ENCODE measurements around the gene LRRC8D.

Gene LRRC8D

GRCh38 chr1:89928506-89928905 lies 107.7 kb downstream of the LRRC8D start:
- no peak for FAIRE-seq
- DNase-seq (ENCODE audit: insufficient read length), result no peak
- TF ChIP-seq POLR2A (IDR thresholded peaks at IDR 0.05; ENCODE audit: low read depth, low read length) (no peak), POLR2AphosphoS5 (IDR thresholded peaks at IDR 0.05; ENCODE audit: low read depth, low read length) (no peak), TAF1 (IDR thresholded peaks at IDR 0.05; ENCODE audit: borderline replicate concordance, low read depth, low read length) (no peak)

- DNase-seq (ENCODE audit: insufficient read length) (no peak), FAIRE-seq (no peak)
- TF ChIP-seq TAF1 (IDR thresholded peaks at IDR 0.05; ENCODE audit: borderline replicate concordance, low read depth, low read length) (no peak), POLR2A (IDR thresholded peaks at IDR 0.05; ENCODE audit: low read depth, low read length) (no peak), POLR2AphosphoS5 (IDR thresholded peaks at IDR 0.05; ENCODE audit: low read depth, low read length) (no peak)
Measured at GRCh38 chr1:89929467-89930063, 108.7 kb downstream of the LRRC8D start.

GRCh38 chr1:89930579-89930978 lies 109.7 kb downstream of the LRRC8D start:
- TF ChIP-seq TAF1 (IDR thresholded peaks at IDR 0.05; ENCODE audit: borderline replicate concordance, low read depth, low read length) (no peak), POLR2AphosphoS5 (IDR thresholded peaks at IDR 0.05; ENCODE audit: low read depth, low read length) (no peak), POLR2A (IDR thresholded peaks at IDR 0.05; ENCODE audit: low read depth, low read length) (no peak)
- FAIRE-seq, result no peak

GRCh38 chr1:89931964-89932363 lies 111.1 kb downstream of the LRRC8D start:
- no peak for TF ChIP-seq TAF1 (IDR thresholded peaks at IDR 0.05; ENCODE audit: borderline replicate concordance, low read depth, low read length)
- no peak for TF ChIP-seq POLR2A (IDR thresholded peaks at IDR 0.05; ENCODE audit: low read depth, low read length)
- no peak for TF ChIP-seq POLR2AphosphoS5 (IDR thresholded peaks at IDR 0.05; ENCODE audit: low read depth, low read length)
- FAIRE-seq (no peak), DNase-seq (ENCODE audit: insufficient read length) (no peak)

More at GRCh38 chr1:89930579-89930978, 109.7 kb downstream of the LRRC8D start:
- DNase-seq (ENCODE audit: insufficient read length), result no peak

- DNase-seq (ENCODE audit: insufficient read length), result no peak
- TF ChIP-seq POLR2AphosphoS5 (IDR thresholded peaks at IDR 0.05; ENCODE audit: low read depth, low read length) (no peak), POLR2A (IDR thresholded peaks at IDR 0.05; ENCODE audit: low read depth, low read length) (no peak), TAF1 (IDR thresholded peaks at IDR 0.05; ENCODE audit: borderline replicate concordance, low read depth, low read length) (no peak)
- no peak for FAIRE-seq
Measured at GRCh38 chr1:89932598-89933364, 111.9 kb downstream of the LRRC8D start.

GRCh38 chr1:89934461-89934860 lies 113.6 kb downstream of the LRRC8D start:
- no peak for FAIRE-seq
- TF ChIP-seq POLR2A (IDR thresholded peaks at IDR 0.05; ENCODE audit: low read depth, low read length), result no peak
- TF ChIP-seq POLR2AphosphoS5 (IDR thresholded peaks at IDR 0.05; ENCODE audit: low read depth, low read length), result no peak
- no peak for TF ChIP-seq TAF1 (IDR thresholded peaks at IDR 0.05; ENCODE audit: borderline replicate concordance, low read depth, low read length)
- no peak for DNase-seq (ENCODE audit: insufficient read length)

GRCh38 chr1:89935235-89935634 lies 114.4 kb downstream of the LRRC8D start:
- DNase-seq (ENCODE audit: insufficient read length) (no peak), FAIRE-seq (no peak)
- no peak for TF ChIP-seq TAF1 (IDR thresholded peaks at IDR 0.05; ENCODE audit: borderline replicate concordance, low read depth, low read length)
- TF ChIP-seq POLR2AphosphoS5 (IDR thresholded peaks at IDR 0.05; ENCODE audit: low read depth, low read length), result no peak
- no peak for TF ChIP-seq POLR2A (IDR thresholded peaks at IDR 0.05; ENCODE audit: low read depth, low read length)

- no peak for DNase-seq (ENCODE audit: insufficient read length)
- TF ChIP-seq TAF1 (IDR thresholded peaks at IDR 0.05; ENCODE audit: borderline replicate concordance, low read depth, low read length) (no peak), POLR2AphosphoS5 (IDR thresholded peaks at IDR 0.05; ENCODE audit: low read depth, low read length) (no peak), POLR2A (IDR thresholded peaks at IDR 0.05; ENCODE audit: low read depth, low read length) (no peak)
- no peak for FAIRE-seq
Measured at GRCh38 chr1:89936694-89937093, 115.9 kb downstream of the LRRC8D start.

GRCh38 chr1:89938171-89939055 lies 117.6 kb downstream of the LRRC8D start:
- no peak for DNase-seq (ENCODE audit: insufficient read length)
- FAIRE-seq, result no peak
- no peak for TF ChIP-seq TAF1 (IDR thresholded peaks at IDR 0.05; ENCODE audit: borderline replicate concordance, low read depth, low read length)
- TF ChIP-seq POLR2AphosphoS5 (IDR thresholded peaks at IDR 0.05; ENCODE audit: low read depth, low read length), result no peak
- no peak for TF ChIP-seq POLR2A (IDR thresholded peaks at IDR 0.05; ENCODE audit: low read depth, low read length)

- no peak for FAIRE-seq
- TF ChIP-seq POLR2AphosphoS5 (IDR thresholded peaks at IDR 0.05; ENCODE audit: low read depth, low read length) (no peak), TAF1 (IDR thresholded peaks at IDR 0.05; ENCODE audit: borderline replicate concordance, low read depth, low read length) (no peak), POLR2A (IDR thresholded peaks at IDR 0.05; ENCODE audit: low read depth, low read length) (no peak)
- DNase-seq (ENCODE audit: insufficient read length), result no peak
Measured at GRCh38 chr1:89939059-89939570, 118.3 kb downstream of the LRRC8D start.

Measured in GM12892 (cell line).